Activated CD4-positive, alpha-beta T cell treated with anti-CD3 and anti-CD28 coated beads, Interleukin-2, amount 50 U/mL, for 16 hours (primary cell): ENCODE data around the gene SLC22A23.
A peak's percentile ranks its signal among the peaks of the same experiment; 100 is the strongest.
"Not testable (repeated sequence)": the region's sequence is repeated elsewhere in the genome, so short reads cannot be mapped to it uniquely, and the experiment has no call there.

ENCODE experiments used
- DNase-seq: peaks from one replicate; pipeline ENCODE4 v3.0.0-alpha.2; 2020

SLC22A23 gene

GRCh38 chr6:3259491-3259958, 197.3 kb downstream of the SLC22A23 start:
- DNase-seq = peak; percentile 47

- DNase-seq = peak; percentile 95
Observed at GRCh38 chr6:3258720-3259490, 197.9 kb downstream of the SLC22A23 start, which contains the start of gene PSMG4. PSMG4 (plus strand) TSS chr6:3258947; CDS start chr6:3259023, 76 bp downstream.

GRCh38 chr6:3258201-3258600, 198.6 kb downstream of the SLC22A23 start:
- DNase-seq = no peak

- no peak for DNase-seq
Observed at GRCh38 chr6:3253597-3253961, 203.3 kb downstream of the SLC22A23 start.

GRCh38 chr6:3252861-3253596, 203.8 kb downstream of the SLC22A23 start:
- no peak for DNase-seq

GRCh38 chr6:3252369-3252768, 204.5 kb downstream of the SLC22A23 start:
- DNase-seq = no peak

GRCh38 chr6:3251462-3252314, 205.2 kb downstream of the SLC22A23 start:
- peak; percentile 83 for DNase-seq

- no peak for DNase-seq
Observed at GRCh38 chr6:3250231-3250675, 206.6 kb downstream of the SLC22A23 start.

- DNase-seq = no peak
Observed at GRCh38 chr6:3249821-3250220, 207.0 kb downstream of the SLC22A23 start.

- no peak for DNase-seq
Observed at GRCh38 chr6:3247255-3248146, 209.3 kb downstream of the SLC22A23 start.

- no peak for DNase-seq
Observed at GRCh38 chr6:3245216-3245615, 211.6 kb downstream of the SLC22A23 start.

GRCh38 chr6:3244832-3245161, 212.1 kb downstream of the SLC22A23 start:
- not testable (repeated sequence) for DNase-seq

GRCh38 chr6:3244003-3244831, 212.6 kb downstream of the SLC22A23 start:
- no peak for DNase-seq

GRCh38 chr6:3242768-3243167, 214.1 kb downstream of the SLC22A23 start:
- DNase-seq = no peak

- not testable (repeated sequence) for DNase-seq
Observed at GRCh38 chr6:3241745-3242144, 215.1 kb downstream of the SLC22A23 start.

GRCh38 chr6:3240595-3240994, 216.3 kb downstream of the SLC22A23 start:
- DNase-seq = no peak

- DNase-seq = no peak
Observed at GRCh38 chr6:3239110-3239830, 217.6 kb downstream of the SLC22A23 start.

- no peak for DNase-seq
Observed at GRCh38 chr6:3237761-3238662, 218.8 kb downstream of the SLC22A23 start.

GRCh38 chr6:3236005-3236404, 220.8 kb downstream of the SLC22A23 start:
- no peak for DNase-seq
